Suprapubic skin (tissue), 4 donors: ENCODE results near the gene LPIN1.
A peak's percentile ranks its signal among the peaks of the same experiment; 100 is the strongest.

Source experiments
- EP300 ChIP-seq: sonication (generic); formaldehyde crosslinking; IDR thresholded peaks from one replicate; pipeline ENCODE4 v1.6.1; 2017; ENCODE audit warnings: antibody characterized with exemption
- POLR2A ChIP-seq, 2 donors: fragments of 450-650 bp; IDR thresholded peaks; one replicate each; pipeline ENCODE4 v1.6.1; 2017; ENCODE audit warnings: antibody characterized with exemption in 2 of 2, mild to moderate bottlenecking in 2 of 2, moderate library complexity in 2 of 2
- POLR2AphosphoS5 ChIP-seq, 3 donors: sonication (generic); formaldehyde crosslinking; IDR thresholded peaks; one replicate each; pipeline ENCODE4 v1.6.1; 2017; ENCODE audit warnings: antibody characterized with exemption in 3 of 3
- TF ChIP-seq, protein P1 (sequence below), 2 donors: fragments of 200-600 bp in 1 of 2; fragments of 450-650 bp in 1 of 2; sonication (generic) in 1 of 2; IDR thresholded peaks; one replicate each; pipeline ENCODE4 v1.5.1; 2016 to 2019; ENCODE audit warnings: antibody characterized with exemption in 2 of 2, mild to moderate bottlenecking in 1 of 2, moderate library complexity in 1 of 2

DNA sequence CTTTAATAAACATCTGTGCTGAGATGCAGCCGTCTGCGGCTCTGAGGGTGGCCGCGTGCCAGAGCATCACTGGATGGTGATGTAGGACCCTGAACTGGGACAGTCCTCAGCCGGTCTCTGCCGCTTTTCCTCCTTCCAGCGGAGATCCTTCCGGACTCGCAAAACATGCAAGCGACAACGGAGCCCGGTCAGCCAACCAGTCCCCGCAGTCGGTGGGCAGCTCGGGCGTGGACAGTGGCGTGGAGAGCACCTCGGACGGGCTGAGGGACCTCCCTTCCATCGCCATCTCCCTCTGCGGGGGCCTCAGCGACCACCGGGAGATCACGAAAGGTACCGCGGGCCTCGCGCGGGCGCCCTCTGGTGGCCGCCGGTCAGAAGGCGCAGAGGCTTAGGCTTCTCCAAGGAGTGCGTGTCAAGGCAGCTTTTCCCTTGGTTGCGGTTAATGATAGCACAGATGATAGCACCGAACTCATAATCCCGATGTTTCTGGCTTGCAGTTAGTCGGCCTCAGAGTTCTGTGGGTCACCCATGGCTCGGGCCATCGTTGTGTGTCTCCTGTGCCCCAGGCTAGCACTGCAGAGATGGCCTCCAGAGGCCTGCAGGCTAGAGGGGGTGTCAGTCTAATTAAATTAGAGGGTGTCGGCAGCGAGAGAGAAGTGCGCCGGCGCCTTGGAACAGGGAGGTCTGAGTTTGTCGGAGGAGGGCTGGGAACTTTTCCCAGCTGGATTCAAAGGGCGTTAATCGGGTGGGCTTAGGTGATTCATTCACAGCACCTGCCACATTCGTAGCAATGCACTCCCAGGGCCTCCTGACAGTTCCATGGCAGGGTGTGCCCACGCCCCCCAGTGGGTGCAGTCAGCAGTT, 38.5 kb downstream of the LPIN1 start:
- TF ChIP-seq POLR2AphosphoS5 (IDR thresholded peaks at IDR 0.05), result no peak
- TF ChIP-seq, protein P1, sequence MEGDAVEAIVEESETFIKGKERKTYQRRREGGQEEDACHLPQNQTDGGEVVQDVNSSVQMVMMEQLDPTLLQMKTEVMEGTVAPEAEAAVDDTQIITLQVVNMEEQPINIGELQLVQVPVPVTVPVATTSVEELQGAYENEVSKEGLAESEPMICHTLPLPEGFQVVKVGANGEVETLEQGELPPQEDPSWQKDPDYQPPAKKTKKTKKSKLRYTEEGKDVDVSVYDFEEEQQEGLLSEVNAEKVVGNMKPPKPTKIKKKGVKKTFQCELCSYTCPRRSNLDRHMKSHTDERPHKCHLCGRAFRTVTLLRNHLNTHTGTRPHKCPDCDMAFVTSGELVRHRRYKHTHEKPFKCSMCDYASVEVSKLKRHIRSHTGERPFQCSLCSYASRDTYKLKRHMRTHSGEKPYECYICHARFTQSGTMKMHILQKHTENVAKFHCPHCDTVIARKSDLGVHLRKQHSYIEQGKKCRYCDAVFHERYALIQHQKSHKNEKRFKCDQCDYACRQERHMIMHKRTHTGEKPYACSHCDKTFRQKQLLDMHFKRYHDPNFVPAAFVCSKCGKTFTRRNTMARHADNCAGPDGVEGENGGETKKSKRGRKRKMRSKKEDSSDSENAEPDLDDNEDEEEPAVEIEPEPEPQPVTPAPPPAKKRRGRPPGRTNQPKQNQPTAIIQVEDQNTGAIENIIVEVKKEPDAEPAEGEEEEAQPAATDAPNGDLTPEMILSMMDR (IDR thresholded peaks at IDR 0.05), result peak; percentile 55 to 90
- TF ChIP-seq POLR2A (IDR thresholded peaks at IDR 0.05), result no peak
- no peak for TF ChIP-seq EP300
